Psoas muscle (tissue), 8 donors: ENCODE measurements around the gene HTT. TPM values are rescaled to one million over a fixed set of nuclear protein-coding genes. Genes with fewer than 3 reads are reported as not detected.

Experiments used
- ATAC-seq, 4 donors: fragments of 200-7000 bp; cut with Tn5 transposase; one replicate each; pipeline ENCODE4 v1.9.1; 2020; ENCODE audit warnings: moderate library complexity in 3 of 4, mild to moderate bottlenecking in 2 of 4
- DNase-seq, 2 donors: peaks; one replicate each; pipeline ENCODE4 v3.0.0-alpha.2; 2020
- H3K27ac ChIP-seq: fragments of 200-600 bp; one replicate; pipeline ENCODE4 v1.8.0; 2022
- H3K27me3 ChIP-seq, 3 donors: fragments of 200-600 bp in 1 of 3; one replicate each; pipeline versions ENCODE4 v1.6.1 to v1.8.0; 2013 to 2022; ENCODE audit warnings: low read length in 2 of 3, mild to moderate bottlenecking in 2 of 3, moderate library complexity in 1 of 3; ENCODE audit not compliant: insufficient read depth in 3 of 3
- H3K36me3 ChIP-seq, 2 donors: fragments of 200-600 bp in 1 of 2; one replicate each; pipeline versions ENCODE4 v1.6.1 to v1.8.0; 2013 to 2022; ENCODE audit warnings: low read depth in 1 of 2, mild to moderate bottlenecking in 1 of 2, moderate library complexity in 1 of 2; ENCODE audit not compliant: insufficient read depth in 1 of 2
- H3K4me1 ChIP-seq: fragments of 200-600 bp; one replicate; pipeline ENCODE4 v1.8.0; 2022
- H3K4me3 ChIP-seq: fragments of 200-600 bp; one replicate; pipeline ENCODE4 v1.8.0; 2022; ENCODE audit warnings: mild to moderate bottlenecking
- H3K9me3 ChIP-seq: fragments of 200-600 bp; one replicate; pipeline ENCODE4 v1.8.0; 2022
- CTCF ChIP-seq: fragments of 200-600 bp; IDR thresholded peaks from one replicate; pipeline ENCODE4 v1.8.0; 2022; ENCODE audit warnings: antibody characterized with exemption
- WGBS, 3 donors: extraction: QIAGEN DNeasy Blood & Tissue Kit; methylation state at CpG; one replicate each; pipeline versions ENCODE4 v1.1.6 to v1.1.7; 2013; 5-methylcytosine and 5-hydroxymethylcytosine counted together
- intact Hi-C, 2 donors: fragments of 100-400 bp; cut with DNase I; formaldehyde crosslinking; loops; one replicate each; pipeline versions ENCODE4 v1.11.0 to v1.14.2; 2022
- polyA plus RNA-seq, 3 donors: library from polyadenylated mRNA; stranded (reverse); fragments of 200-250 nt; gene quantifications; one replicate each; pipeline ENCODE4 v1.2.3, GENCODE V29; 2013
- total RNA-seq, 4 donors: library from RNA; stranded (reverse); fragmentation: NEBNext Ultra II Directional in 2 of 4; extraction: Animal tissue kit (Norgen Biotek cat#: 25700) in 2 of 4; gene quantifications; one replicate each; pipeline versions ENCODE4 v1.2.1 to v1.2.4, GENCODE V29; 2021 to 2023
- donor health status: healthy with polysubstance abuse.
- donor health status: DM: no; HTN: no; CAD: no; lungs with moderate emphysema.
- donor health status: Bipolar disorder and iron deficiency.
- donor health status: healthy.
- donor health status: DM: yes; HTN: yes; CAD: no.
- donor health status: DM: no; HTN: no; CAD: no.
- donor health status: DM: no; HTN: no; CAD: no.
- donor health status: DM: yes; HTN: yes; CAD: no.

The HTT gene
- total and polyA plus RNA-seq, 7 donors: 6.7 to 39.9 (median 29.6) TPM

- Histone ChIP-seq H3K4me1 (no peaks in the 10 kb centered on the region), H3K27me3 (no peaks in the 10 kb centered on the region), H3K9me3 (no peaks in the 10 kb centered on the region), H3K4me3 (no peak overlapping the region), H3K27ac (no peak overlapping the region), H3K36me3 (peaks cover 0 to 96% of the 10 kb centered on the region in 2 donors)
- DNase-seq: no peak
- 96 to 97% (median 96%) methylated on average over 11 of the region's 11 CpGs for WGBS, 3 donors
- ATAC-seq: no peak
- TF ChIP-seq CTCF: no peak
- intact Hi-C loops: no loop called here
These were observed 161.1 kb downstream of the HTT start for GRCh38 chr4:3235581-3235980.

- Histone ChIP-seq H3K4me1 (no peaks in the 10 kb centered on the region), H3K4me3 (no peak overlapping the region), H3K36me3 (peaks cover 0 to 96% of the 10 kb centered on the region in 2 donors), H3K27ac (no peak overlapping the region), H3K27me3 (no peaks in the 10 kb centered on the region), H3K9me3 (no peaks in the 10 kb centered on the region)
- 85 to 89% (median 86%) methylated on average over 9 of the region's 9 CpGs for WGBS, 3 donors
- no peak for ATAC-seq
- intact Hi-C loops: no loop called here
- no peak for TF ChIP-seq CTCF
- no peak for DNase-seq
These were observed 161.9 kb downstream of the HTT start for GRCh38 chr4:3236326-3236878.

GRCh38 chr4:3237266-3237665 is 162.8 kb downstream of the HTT start:
- no peak overlapping the region for H3K27ac ChIP-seq
- no peak for DNase-seq
- no peak for TF ChIP-seq CTCF
- H3K4me3 ChIP-seq: no peak overlapping the region
- 94 to 98% (median 96%) methylated on average over 19 of the region's 19 CpGs for WGBS, 3 donors
- peaks cover 0 to 92% of the 10 kb centered on the region in 2 donors for H3K36me3 ChIP-seq
- no peaks in the 10 kb centered on the region for H3K4me1 ChIP-seq
- ATAC-seq: no peak
- intact Hi-C loops: no loop called here
- no peaks in the 10 kb centered on the region for H3K27me3 ChIP-seq
- no peaks in the 10 kb centered on the region for H3K9me3 ChIP-seq

- H3K9me3 ChIP-seq: no peaks in the 10 kb centered on the region
- 85 to 89% (median 88%) methylated on average over 26 of the region's 26 CpGs for WGBS, 3 donors
- intact Hi-C loops: no loop called here
- DNase-seq (no peak), ATAC-seq (no peak)
- no peak for TF ChIP-seq CTCF
- no peaks in the 10 kb centered on the region for H3K27me3 ChIP-seq
- no peaks in the 10 kb centered on the region for H3K4me1 ChIP-seq
- peaks cover 0 to 85% of the 10 kb centered on the region in 2 donors for H3K36me3 ChIP-seq
- H3K27ac ChIP-seq: no peak overlapping the region
- no peak overlapping the region for H3K4me3 ChIP-seq
These were observed 163.5 kb downstream of the HTT start for GRCh38 chr4:3237712-3238560.
